AG20443 (cell line): ENCODE measurements around the gene NANOS1.

ENCODE experiments used
- DNase-seq: peaks from one replicate; pipeline ENCODE4 v3.0.0; 2012; ENCODE audit warnings: low spot score, mixed read lengths

The NANOS1 gene

GRCh38 chr10:119060107-119060506 lies 30.6 kb downstream of the NANOS1 start:
- DNase-seq = no peak

GRCh38 chr10:119061352-119061751 lies 31.8 kb downstream of the NANOS1 start:
- no peak for DNase-seq

GRCh38 chr10:119061926-119062325 lies 32.4 kb downstream of the NANOS1 start:
- no peak for DNase-seq

- DNase-seq = no peak
Observed at GRCh38 chr10:119070395-119071165, 41.1 kb downstream of the NANOS1 start.

- DNase-seq = no peak
Observed at GRCh38 chr10:119073584-119073983, 44.1 kb downstream of the NANOS1 start.

- no peak for DNase-seq
Observed at GRCh38 chr10:119078422-119079179, 49.1 kb downstream of the NANOS1 start.

GRCh38 chr10:119079599-119080520 lies 50.3 kb downstream of the NANOS1 start:
- DNase-seq = peak; percentile 96

- DNase-seq = peak; percentile 99
Observed at GRCh38 chr10:119080521-119081259, 51.2 kb downstream of the NANOS1 start, which contains the start of gene EIF3A. TSS of gene EIF3A (minus strand) at chr10:119080817. CDS start at chr10:119080676, 141 bp downstream.
